Neural progenitor cell (in vitro differentiated cells): ENCODE measurements around the gene MINDY3.

Experiments used
- CTCF ChIP-seq: fragments of 200-600 bp; sonication (generic); IDR thresholded peaks from 2 replicates; pipeline ENCODE4 v1.5.1; 2017; ENCODE audit warnings: antibody characterized with exemption, mild to moderate bottlenecking
- EZH2phosphoT487 ChIP-seq: fragments of 200-600 bp; sonication (generic); IDR thresholded peaks from 2 replicates; pipeline ENCODE4 v1.6.1; 2017; ENCODE audit warnings: antibody characterized with exemption

- TF ChIP-seq CTCF: no peak
- TF ChIP-seq EZH2phosphoT487: no peak
Observed at GRCh38 chr10:15742102-15742501, 118.2 kb downstream of the MINDY3 start.
